Cardiac septum (tissue), 1 donor: Measurements from ENCODE around the gene TTBK1. TPM values are rescaled to one million over a fixed set of nuclear protein-coding genes. Genes with fewer than 3 reads are reported as not detected.

ENCODE experiments used
- DNase-seq: peaks from one replicate; pipeline ENCODE4 v3.0.0-alpha.2; 2020; ENCODE audit warnings: low spot score
- intact Hi-C: fragments of 100-400 bp; cut with DNase I; formaldehyde crosslinking; loops from one replicate; pipeline ENCODE4 v1.14.0; 2022
- total RNA-seq: library from RNA; stranded (reverse); fragmentation: NEBNext Ultra II Directional; extraction: Animal tissue kit (Norgen Biotek cat#: 25700); gene quantifications from one replicate; pipeline ENCODE4 v1.2.1, GENCODE V29; 2021
- donor health status: DM: no; HTN: no; CAD: no.

The TTBK1 gene
- total RNA-seq, 1 donor from 2014 or later: 0.35 TPM

GRCh38 chr6:43221046-43221972 lies 22.0 kb upstream of the TTBK1 start:
- no peak for DNase-seq
- intact Hi-C loops: no loop called here

GRCh38 chr6:43222418-43223059 lies 20.7 kb upstream of the TTBK1 start:
- intact Hi-C loops: no loop called here
- peak; percentile 54 for DNase-seq

GRCh38 chr6:43223175-43223574 lies 20.1 kb upstream of the TTBK1 start:
- intact Hi-C loops: no loop called here
- no peak for DNase-seq

GRCh38 chr6:43226192-43226851 lies 17.0 kb upstream of the TTBK1 start:
- intact Hi-C loops: no loop called here
- no peak for DNase-seq

- intact Hi-C loops: no loop called here
These were observed 14.1 kb upstream of the TTBK1 start, which contains the start of gene DNPH1 for GRCh38 chr6:43228951-43229802. Gene DNPH1 (minus strand): TSS chr6:43229481. CDS start chr6:43229456, 25 bp downstream.

GRCh38 chr6:43229803-43230620 lies 13.3 kb upstream of the TTBK1 start:
- intact Hi-C loops: no loop called here
- no peak for DNase-seq

More at GRCh38 chr6:43228951-43229802, 14.1 kb upstream of the TTBK1 start, which contains the start of gene DNPH1:
- peak; percentile 89 for DNase-seq

- no peak for DNase-seq
- intact Hi-C loops: no loop called here
These were observed 12.2 kb upstream of the TTBK1 start for GRCh38 chr6:43231053-43231452.

GRCh38 chr6:43231735-43232450 lies 11.4 kb upstream of the TTBK1 start:
- DNase-seq: no peak
- intact Hi-C loops: no loop called here

GRCh38 chr6:43235841-43236240 lies 7.4 kb upstream of the TTBK1 start:
- intact Hi-C loops: no loop called here
- DNase-seq: no peak

- no peak for DNase-seq
- intact Hi-C loops: no loop called here
These were observed 4.2 kb upstream of the TTBK1 start for GRCh38 chr6:43239054-43239453.

- intact Hi-C loops: no loop called here
- no peak for DNase-seq
These were observed 2.3 kb upstream of the TTBK1 start for GRCh38 chr6:43240950-43241349.

- intact Hi-C loops: no loop called here
- DNase-seq: no peak
These were observed 1.8 kb upstream of the TTBK1 start for GRCh38 chr6:43241446-43241845.

- DNase-seq: no peak
- intact Hi-C loops: no loop called here
These were observed 512 bp downstream of the TTBK1 start for GRCh38 chr6:43243664-43244321.

GRCh38 chr6:43246301-43247113 lies 3.2 kb downstream of the TTBK1 start:
- DNase-seq: no peak
- intact Hi-C loops: loop anchor here (5.0 kb wide), 1 partner anchor 64 kb away; the partner anchor contains the start of gene CUL9

GRCh38 chr6:43247114-43247999 lies 4.1 kb downstream of the TTBK1 start:
- intact Hi-C loops: loop anchor here (5.0 kb wide), 1 partner anchor 65 kb away; the partner anchor contains the start of gene CUL9
- peak; percentile 85 for DNase-seq
